ENCODE results near the gene SHC2.

The SHC2 gene

DNA sequence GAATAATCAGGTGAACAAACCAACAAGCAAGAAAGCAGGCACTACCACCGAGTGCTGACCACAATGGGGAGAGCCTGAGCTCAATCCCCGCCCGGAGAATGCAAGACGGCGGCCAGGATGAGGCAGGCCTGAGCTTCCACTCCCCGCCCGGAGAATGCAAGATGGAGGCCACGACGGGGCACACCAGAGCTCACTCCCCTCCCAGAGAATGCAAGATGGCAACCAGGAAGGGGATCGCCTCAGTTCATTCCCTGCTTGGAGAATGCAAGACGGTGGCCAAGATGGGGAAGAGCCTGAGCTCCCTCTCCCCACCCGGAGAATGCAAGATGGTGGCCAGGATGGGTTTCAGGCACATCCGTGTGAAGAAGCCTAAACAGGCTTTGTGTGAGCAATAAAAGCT lies 91.6 kb downstream of the SHC2 start:
- DNase-seq, result no peak

- no peak for DNase-seq
Measured at GRCh38 chr19:368630-369024, 92.2 kb downstream of the SHC2 start.

GRCh38 chr19:367963-368629 lies 92.7 kb downstream of the SHC2 start:
- DNase-seq, result no peak

DNA sequence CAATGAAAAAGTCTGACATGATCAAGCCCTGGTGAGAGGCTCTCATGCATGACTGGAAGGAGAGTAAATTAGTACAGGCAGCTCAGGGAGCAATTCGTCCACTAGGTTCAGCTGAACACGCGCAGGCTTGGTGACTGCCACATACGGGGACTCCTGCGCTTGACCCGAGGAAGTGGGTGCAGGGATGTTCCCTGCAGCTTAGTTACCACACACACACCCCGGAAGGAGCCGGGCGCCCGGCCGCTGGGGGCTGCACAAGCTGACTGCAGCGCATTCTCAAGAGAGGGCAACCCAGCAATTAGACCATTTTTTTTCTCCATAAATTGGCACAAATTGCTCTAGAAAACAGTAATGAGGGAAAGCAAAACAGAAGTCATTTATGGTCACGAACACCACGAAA lies 93.3 kb downstream of the SHC2 start:
- DNase-seq, result no peak

- DNase-seq, result no peak
Measured at GRCh38 chr19:366951-367350, 93.9 kb downstream of the SHC2 start.
